Inflammatory macrophage (primary cell): ENCODE results near the gene CPLX4.

Experiments
- DNase-seq, 2 donors: peaks; one replicate each; pipeline ENCODE4 v3.0.0-alpha.2; 2020 to 2022
- total RNA-seq, 18 experiments: gene quantifications; one replicate each; lab custom pipeline; 2026; ENCODE audit warnings: mixed read lengths in 6 of 18, inconsistent platforms in 2 of 18; lab: John Stamatoyannopoulos, UW

The CPLX4 gene
- total RNA-seq, result 0 to 0.07 (median 0) reads per million in 18 experiments

- no peak for DNase-seq
Observed at GRCh38 chr18:59318460-59319050, at the start of gene CPLX4. TSS of gene CPLX4 (minus strand) at chr18:59318649. CDS start at chr18:59318462, 187 bp downstream.

- DNase-seq, result no peak
Observed at GRCh38 chr18:59360381-59360780, 41.9 kb upstream of the CPLX4 start.

GRCh38 chr18:59359576-59359952, 41.1 kb upstream of the CPLX4 start:
- no peak for DNase-seq

- peak; percentile 92 to 93 for DNase-seq
Observed at GRCh38 chr18:59358712-59359575, 40.5 kb upstream of the CPLX4 start, which contains the start of gene LMAN1. TSS of gene LMAN1 (minus strand) at chr18:59359265. CDS start at chr18:59359244, 21 bp downstream.

- no peak for DNase-seq
Observed at GRCh38 chr18:59358414-59358711, 39.9 kb upstream of the CPLX4 start.

GRCh38 chr18:59357928-59358327, 39.5 kb upstream of the CPLX4 start:
- DNase-seq, result peak in 1 of 2 donors; percentile 22

GRCh38 chr18:59354731-59355130, 36.3 kb upstream of the CPLX4 start:
- no peak for DNase-seq

GRCh38 chr18:59353079-59353680, 34.7 kb upstream of the CPLX4 start:
- no peak for DNase-seq

GRCh38 chr18:59352250-59352855, 33.9 kb upstream of the CPLX4 start:
- DNase-seq, result peak in 1 of 2 donors; percentile 17

- no peak for DNase-seq
Observed at GRCh38 chr18:59345556-59345955, 27.1 kb upstream of the CPLX4 start.

GRCh38 chr18:59344996-59345395, 26.5 kb upstream of the CPLX4 start:
- no peak for DNase-seq

- DNase-seq, result no peak
Observed at GRCh38 chr18:59343926-59344325, 25.5 kb upstream of the CPLX4 start.

- DNase-seq, result no peak
Observed at GRCh38 chr18:59340817-59341216, 22.4 kb upstream of the CPLX4 start.

- DNase-seq, result no peak
Observed at GRCh38 chr18:59340312-59340711, 21.9 kb upstream of the CPLX4 start.

- DNase-seq, result no peak
Observed at GRCh38 chr18:59332986-59333385, 14.5 kb upstream of the CPLX4 start.

- no peak for DNase-seq
Observed at GRCh38 chr18:59328683-59329082, 10.2 kb upstream of the CPLX4 start.

GRCh38 chr18:59325965-59326364, 7.5 kb upstream of the CPLX4 start:
- no peak for DNase-seq

- DNase-seq, result no peak
Observed at GRCh38 chr18:59324623-59324971, 6.1 kb upstream of the CPLX4 start.

GRCh38 chr18:59323931-59324622, 5.6 kb upstream of the CPLX4 start:
- DNase-seq, result no peak

GRCh38 chr18:59311631-59312030, 6.8 kb downstream of the CPLX4 start:
- DNase-seq, result no peak

GRCh38 chr18:59308938-59309260, 9.6 kb downstream of the CPLX4 start:
- DNase-seq, result no peak

- peak; percentile 58 to 71 for DNase-seq
Observed at GRCh38 chr18:59308248-59308937, 10.1 kb downstream of the CPLX4 start.
